Progenitor cell of endocrine pancreas (in vitro differentiated cells): ENCODE results near the gene STK35. TPM values are rescaled to one million over a fixed set of nuclear protein-coding genes. Genes with fewer than 3 reads are reported as not detected.

ENCODE experiments used
- DNase-seq: peaks from one replicate; pipeline ENCODE4 v3.0.0; 2021; ENCODE audit warnings: low spot score; ENCODE audit not compliant: unreplicated experiment
- H3K27ac Mint-ChIP-seq: 2 replicates; pipeline ENCODE4 v1.8.0; 2021; ENCODE audit warnings: mild to moderate bottlenecking, moderate library complexity, mixed read lengths
- H3K27me3 Mint-ChIP-seq: 2 replicates; pipeline ENCODE4 v1.8.0; 2021; ENCODE audit warnings: mixed read lengths
- H3K36me3 Mint-ChIP-seq: 2 replicates; pipeline ENCODE4 v1.8.0; 2022; ENCODE audit warnings: mixed read lengths; ENCODE audit not compliant: insufficient read depth
- H3K4me1 Mint-ChIP-seq: 2 replicates; pipeline ENCODE4 v1.8.0; 2021; ENCODE audit warnings: low read depth, mixed read lengths
- H3K4me3 Mint-ChIP-seq: 2 replicates; pipeline ENCODE4 v1.8.0; 2021; ENCODE audit warnings: low read depth, mild to moderate bottlenecking, moderate library complexity, mixed read lengths
- H3K9me3 Mint-ChIP-seq: 2 replicates; pipeline ENCODE4 v1.8.0; 2021; ENCODE audit warnings: low read depth, mixed read lengths
- total RNA-seq: library from RNA; stranded (reverse); gene quantifications from 2 replicates; pipeline ENCODE4 v1.2.1, GENCODE V29; 2021
- TF ChIP-seq, protein P1 (sequence below): fragments of 200-600 bp; sonication (generic); IDR thresholded peaks from one replicate; pipeline ENCODE4 v1.5.0; 2021; ENCODE audit warnings: antibody characterized with exemption, mild to moderate bottlenecking; ENCODE audit not compliant: unreplicated experiment

The STK35 gene
- total RNA-seq, 1 donor from 2014 or later: 41.9 TPM

DNA sequence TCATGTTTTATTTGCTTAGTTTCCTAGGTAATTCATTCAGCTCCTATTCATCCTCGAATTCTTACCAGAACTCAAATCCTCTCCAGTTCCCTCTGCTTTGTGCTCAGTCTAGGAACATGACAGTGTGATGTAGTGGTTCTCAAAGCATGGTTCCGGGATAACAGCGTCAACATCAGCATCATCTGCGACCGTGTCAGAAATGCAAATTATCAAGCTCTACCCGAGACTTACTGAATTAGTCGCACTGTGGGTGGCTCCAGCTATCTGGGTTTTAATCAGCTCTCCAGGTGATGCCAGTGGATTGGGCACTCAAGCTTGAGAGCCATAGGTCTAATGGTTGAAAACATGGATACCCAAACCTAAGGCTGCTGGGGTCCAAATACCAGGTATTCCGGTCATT lies 7.7 kb upstream of the STK35 start:
- Mint-ChIP-seq H3K27ac (no peak overlapping the region), H3K4me3 (no peak overlapping the region), H3K4me1 (no peaks in the 10 kb centered on the region), H3K27me3 (peaks cover 27% of the 10 kb centered on the region), H3K36me3 (no peaks in the 10 kb centered on the region), H3K9me3 (no peaks in the 10 kb centered on the region)
- TF ChIP-seq, protein P1, sequence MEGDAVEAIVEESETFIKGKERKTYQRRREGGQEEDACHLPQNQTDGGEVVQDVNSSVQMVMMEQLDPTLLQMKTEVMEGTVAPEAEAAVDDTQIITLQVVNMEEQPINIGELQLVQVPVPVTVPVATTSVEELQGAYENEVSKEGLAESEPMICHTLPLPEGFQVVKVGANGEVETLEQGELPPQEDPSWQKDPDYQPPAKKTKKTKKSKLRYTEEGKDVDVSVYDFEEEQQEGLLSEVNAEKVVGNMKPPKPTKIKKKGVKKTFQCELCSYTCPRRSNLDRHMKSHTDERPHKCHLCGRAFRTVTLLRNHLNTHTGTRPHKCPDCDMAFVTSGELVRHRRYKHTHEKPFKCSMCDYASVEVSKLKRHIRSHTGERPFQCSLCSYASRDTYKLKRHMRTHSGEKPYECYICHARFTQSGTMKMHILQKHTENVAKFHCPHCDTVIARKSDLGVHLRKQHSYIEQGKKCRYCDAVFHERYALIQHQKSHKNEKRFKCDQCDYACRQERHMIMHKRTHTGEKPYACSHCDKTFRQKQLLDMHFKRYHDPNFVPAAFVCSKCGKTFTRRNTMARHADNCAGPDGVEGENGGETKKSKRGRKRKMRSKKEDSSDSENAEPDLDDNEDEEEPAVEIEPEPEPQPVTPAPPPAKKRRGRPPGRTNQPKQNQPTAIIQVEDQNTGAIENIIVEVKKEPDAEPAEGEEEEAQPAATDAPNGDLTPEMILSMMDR: no peak
- DNase-seq: no peak

DNA sequence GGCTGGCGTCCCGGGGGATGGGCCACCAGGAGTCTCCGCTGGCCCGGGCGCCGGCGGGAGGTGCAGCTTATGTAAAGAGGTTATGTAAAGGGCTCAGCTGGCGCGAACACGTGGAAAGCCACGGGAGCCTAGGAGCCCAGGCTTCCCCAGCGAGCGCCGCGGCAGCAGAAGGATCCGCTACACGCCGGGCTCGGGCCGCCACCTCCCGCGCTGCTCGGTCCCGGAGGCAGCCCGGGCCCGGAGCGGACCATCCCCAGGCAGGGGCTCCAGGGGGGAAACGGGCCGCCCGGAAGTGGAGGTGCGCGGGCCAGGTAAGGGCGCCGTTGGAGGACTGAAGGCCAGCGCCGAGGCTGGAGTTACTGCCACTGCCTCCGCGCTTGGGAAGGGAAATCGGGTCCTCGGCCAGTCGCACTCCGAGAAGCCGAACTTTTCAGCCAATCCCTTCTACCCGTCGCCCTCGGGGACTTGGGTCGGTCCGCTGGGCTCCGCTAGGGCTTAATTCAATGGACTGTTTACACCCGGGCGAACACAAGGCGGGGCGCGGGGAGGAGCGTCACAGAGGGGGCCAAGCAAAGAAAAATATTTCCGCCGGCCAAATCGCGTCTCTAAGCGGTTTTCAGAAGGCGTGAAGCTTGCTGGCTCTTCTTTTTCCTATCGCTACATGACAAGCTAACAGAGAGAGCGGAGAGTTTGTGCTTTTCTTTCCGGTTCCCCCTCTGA lies 398 bp downstream of the STK35 start:
- peak overlapping the region; percentile 100 for H3K27ac Mint-ChIP-seq
- TF ChIP-seq, protein P1: no peak
- peaks cover 27% of the 10 kb centered on the region for H3K4me1 Mint-ChIP-seq
- H3K27me3 Mint-ChIP-seq: no peaks in the 10 kb centered on the region
- peaks cover 12% of the 10 kb centered on the region for H3K36me3 Mint-ChIP-seq
- H3K4me3 Mint-ChIP-seq: peak overlapping the region; percentile 90
- no peaks in the 10 kb centered on the region for H3K9me3 Mint-ChIP-seq
- peak; percentile 74 for DNase-seq

GRCh38 chr20:2102585-2103460 lies 1.2 kb downstream of the STK35 start:
- TF ChIP-seq, protein P1: no peak
- H3K9me3 Mint-ChIP-seq: no peaks in the 10 kb centered on the region
- H3K4me3 Mint-ChIP-seq: peak overlapping the region; percentile 91

GRCh38 chr20:2103461-2104153 lies 2.0 kb downstream of the STK35 start:
- Mint-ChIP-seq H3K4me3 (peak overlapping the region; percentile 91), H3K36me3 (peaks cover 14% of the 10 kb centered on the region), H3K27me3 (no peaks in the 10 kb centered on the region), H3K4me1 (peaks cover 30% of the 10 kb centered on the region), H3K27ac (peak overlapping the region; percentile 85), H3K9me3 (no peaks in the 10 kb centered on the region)
- TF ChIP-seq, protein P1: no peak
- DNase-seq: no peak

More at GRCh38 chr20:2102585-2103460, 1.2 kb downstream of the STK35 start:
- Mint-ChIP-seq H3K27me3 (no peaks in the 10 kb centered on the region), H3K4me1 (peaks cover 29% of the 10 kb centered on the region), H3K27ac (peak overlapping the region; percentile 100), H3K36me3 (peaks cover 14% of the 10 kb centered on the region)
- DNase-seq: peak; percentile 71

GRCh38 chr20:2104236-2104635 lies 2.6 kb downstream of the STK35 start:
- H3K4me3 Mint-ChIP-seq: peak overlapping the region; percentile 91
- peak overlapping the region; percentile 85 for H3K27ac Mint-ChIP-seq
- H3K36me3 Mint-ChIP-seq: peaks cover 14% of the 10 kb centered on the region
- no peak for DNase-seq
- H3K9me3 Mint-ChIP-seq: no peaks in the 10 kb centered on the region
- TF ChIP-seq, protein P1: no peak
- peaks cover 35% of the 10 kb centered on the region for H3K4me1 Mint-ChIP-seq
- no peaks in the 10 kb centered on the region for H3K27me3 Mint-ChIP-seq
